Ovary (tissue), 3 donors: ENCODE measurements around the gene CPXM2.

Experiments used
- CTCF ChIP-seq, 3 donors: fragments of 450-650 bp in 2 of 3; fragments of 200-600 bp in 1 of 3; IDR thresholded peaks; one replicate each; pipeline versions ENCODE4 v1.5.1 to v1.8.0; 2016 to 2022; ENCODE audit warnings: antibody characterized with exemption in 3 of 3, mild to moderate bottlenecking in 1 of 3
- POLR2A ChIP-seq: fragments of 450-650 bp; IDR thresholded peaks from one replicate; pipeline ENCODE4 v1.6.1; 2017; ENCODE audit warnings: antibody characterized with exemption, mild to moderate bottlenecking, moderate library complexity
- donor health status: DM: no; HTN: no; CAD: no.

- TF ChIP-seq CTCF (IDR thresholded peaks at IDR 0.05), result no peak
- no peak for TF ChIP-seq POLR2A
Measured at GRCh38 chr10:123909426-123909825, 17.8 kb upstream of the CPXM2 start.
